ENCODE measurements around the gene HCN2. TPM values are rescaled to one million over a fixed set of nuclear protein-coding genes. Genes with fewer than 3 reads are reported as not detected.

HCN2 gene
- polyA plus RNA-seq, 1 of the 3 experiments (the other 2 are of a cell fraction) = 5.6 TPM

DNA sequence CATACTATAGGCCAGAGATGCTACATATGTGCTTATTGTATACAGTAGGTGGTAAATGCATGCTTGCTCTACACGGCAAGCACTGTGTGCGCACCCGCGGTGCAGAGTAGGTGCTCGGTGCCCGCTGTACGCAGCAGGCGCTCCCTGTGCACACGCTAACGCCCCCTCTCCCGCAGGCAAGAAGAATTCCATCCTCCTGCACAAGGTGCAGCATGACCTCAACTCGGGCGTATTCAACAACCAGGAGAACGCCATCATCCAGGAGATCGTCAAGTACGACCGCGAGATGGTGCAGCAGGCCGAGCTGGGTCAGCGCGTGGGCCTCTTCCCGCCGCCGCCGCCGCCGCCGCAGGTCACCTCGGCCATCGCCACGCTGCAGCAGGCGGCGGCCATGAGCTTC lies 25.9 kb downstream of the HCN2 start:
- Histone ChIP-seq H3K79me2 (ENCODE audit: insufficient read depth) (no peaks in the 10 kb centered on the region), H3F3A (replicated peaks; ENCODE audit: insufficient read depth) (peaks cover 12% of the 10 kb centered on the region), H3K9me3 (no peaks in the 10 kb centered on the region), H3K9me2 (no peaks in the 10 kb centered on the region), H3K4me3 (ENCODE audit: low read depth in 2 of 2, low read length in 1 of 2) (no peak overlapping the region), H3K4me2 (no peak overlapping the region), H3K9ac (no peak overlapping the region), H3K4me1 (ENCODE audit: control insufficient read depth in 1 of 2, insufficient read depth in 2 of 2, low read depth in 1 of 2, low read length in 1 of 2) (peaks cover 5 to 11% of the 10 kb centered on the region in 2 experiments; a peak in 3 of 4 replicates), H3K27me3 (ENCODE audit: insufficient read depth) (no peaks in the 10 kb centered on the region), H3K27ac (ENCODE audit: low read depth in 2 of 2, low read length in 1 of 2) (no peak overlapping the region), H4K20me1 (ENCODE audit: insufficient read depth) (no peaks in the 10 kb centered on the region), H3K36me3 (replicated peaks in 1 of 2; ENCODE audit: control insufficient read depth in 1 of 2, insufficient read depth in 2 of 2, low read length in 1 of 2) (peaks cover 0 to 37% of the 10 kb centered on the region in 2 experiments), H2AFZ (ENCODE audit: low read depth) (no peak overlapping the region)
- TF ChIP-seq MXI1 (IDR thresholded peaks at IDR 0.05; ENCODE audit: low read depth, low read length) (no peak), RXRA (IDR thresholded peaks at IDR 0.05; ENCODE audit: borderline replicate concordance, low read depth) (no peak), GATA2 (CRISPR knock-in tag; IDR thresholded peaks at IDR 0.05) (no peak), FOSL2 (IDR thresholded peaks at IDR 0.05; ENCODE audit: borderline replicate concordance, low read depth) (no peak)
- TF ChIP-seq, protein P1, sequence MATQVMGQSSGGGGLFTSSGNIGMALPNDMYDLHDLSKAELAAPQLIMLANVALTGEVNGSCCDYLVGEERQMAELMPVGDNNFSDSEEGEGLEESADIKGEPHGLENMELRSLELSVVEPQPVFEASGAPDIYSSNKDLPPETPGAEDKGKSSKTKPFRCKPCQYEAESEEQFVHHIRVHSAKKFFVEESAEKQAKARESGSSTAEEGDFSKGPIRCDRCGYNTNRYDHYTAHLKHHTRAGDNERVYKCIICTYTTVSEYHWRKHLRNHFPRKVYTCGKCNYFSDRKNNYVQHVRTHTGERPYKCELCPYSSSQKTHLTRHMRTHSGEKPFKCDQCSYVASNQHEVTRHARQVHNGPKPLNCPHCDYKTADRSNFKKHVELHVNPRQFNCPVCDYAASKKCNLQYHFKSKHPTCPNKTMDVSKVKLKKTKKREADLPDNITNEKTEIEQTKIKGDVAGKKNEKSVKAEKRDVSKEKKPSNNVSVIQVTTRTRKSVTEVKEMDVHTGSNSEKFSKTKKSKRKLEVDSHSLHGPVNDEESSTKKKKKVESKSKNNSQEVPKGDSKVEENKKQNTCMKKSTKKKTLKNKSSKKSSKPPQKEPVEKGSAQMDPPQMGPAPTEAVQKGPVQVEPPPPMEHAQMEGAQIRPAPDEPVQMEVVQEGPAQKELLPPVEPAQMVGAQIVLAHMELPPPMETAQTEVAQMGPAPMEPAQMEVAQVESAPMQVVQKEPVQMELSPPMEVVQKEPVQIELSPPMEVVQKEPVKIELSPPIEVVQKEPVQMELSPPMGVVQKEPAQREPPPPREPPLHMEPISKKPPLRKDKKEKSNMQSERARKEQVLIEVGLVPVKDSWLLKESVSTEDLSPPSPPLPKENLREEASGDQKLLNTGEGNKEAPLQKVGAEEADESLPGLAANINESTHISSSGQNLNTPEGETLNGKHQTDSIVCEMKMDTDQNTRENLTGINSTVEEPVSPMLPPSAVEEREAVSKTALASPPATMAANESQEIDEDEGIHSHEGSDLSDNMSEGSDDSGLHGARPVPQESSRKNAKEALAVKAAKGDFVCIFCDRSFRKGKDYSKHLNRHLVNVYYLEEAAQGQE (IDR thresholded peaks at IDR 0.05; ENCODE audit: low read depth, low read length) = no peak
- ChIA-PET CTCF (no interaction called here), POLR2A (no interaction called here)
- DNase-seq = no peak
- 93% methylated on average over 11 of the region's 33 CpGs for WGBS (ENCODE audit: low lambda C conversion rate)

DNA sequence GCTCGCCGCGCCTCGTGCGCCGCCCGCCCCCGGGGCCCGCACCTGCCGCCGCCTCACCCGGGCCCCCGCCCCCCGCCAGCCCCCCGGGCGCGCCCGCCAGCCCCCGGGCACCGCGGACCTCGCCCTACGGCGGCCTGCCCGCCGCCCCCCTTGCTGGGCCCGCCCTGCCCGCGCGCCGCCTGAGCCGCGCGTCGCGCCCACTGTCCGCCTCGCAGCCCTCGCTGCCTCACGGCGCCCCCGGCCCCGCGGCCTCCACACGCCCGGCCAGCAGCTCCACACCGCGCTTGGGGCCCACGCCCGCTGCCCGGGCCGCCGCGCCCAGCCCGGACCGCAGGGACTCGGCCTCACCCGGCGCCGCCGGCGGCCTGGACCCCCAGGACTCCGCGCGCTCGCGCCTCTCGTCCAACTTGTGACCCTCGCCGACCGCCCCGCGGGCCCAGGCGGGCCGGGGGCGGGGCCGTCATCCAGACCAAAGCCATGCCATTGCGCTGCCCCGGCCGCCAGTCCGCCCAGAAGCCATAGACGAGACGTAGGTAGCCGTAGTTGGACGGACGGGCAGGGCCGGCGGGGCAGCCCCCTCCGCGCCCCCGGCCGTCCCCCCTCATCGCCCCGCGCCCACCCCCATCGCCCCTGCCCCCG lies 26.5 kb downstream of the HCN2 start:
- Histone ChIP-seq H3K9ac (no peak overlapping the region), H3K4me2 (no peak overlapping the region), H3K9me3 (no peaks in the 10 kb centered on the region), H3F3A (replicated peaks; ENCODE audit: insufficient read depth) (peaks cover 8% of the 10 kb centered on the region), H3K9me2 (no peaks in the 10 kb centered on the region), H2AFZ (ENCODE audit: low read depth) (no peak overlapping the region), H3K4me1 (ENCODE audit: control insufficient read depth in 1 of 2, insufficient read depth in 2 of 2, low read depth in 1 of 2, low read length in 1 of 2) (peaks cover under 1 to 5% of the 10 kb centered on the region in 2 experiments; a peak in 3 of 4 replicates), H3K4me3 (ENCODE audit: low read depth in 2 of 2, low read length in 1 of 2) (no peak overlapping the region), H3K79me2 (ENCODE audit: insufficient read depth) (no peaks in the 10 kb centered on the region), H3K27me3 (ENCODE audit: insufficient read depth) (no peaks in the 10 kb centered on the region), H4K20me1 (ENCODE audit: insufficient read depth) (no peaks in the 10 kb centered on the region), H3K27ac (ENCODE audit: low read depth in 2 of 2, low read length in 1 of 2) (no peak overlapping the region), H3K36me3 (replicated peaks in 1 of 2; ENCODE audit: control insufficient read depth in 1 of 2, insufficient read depth in 2 of 2, low read length in 1 of 2) (peaks cover 0 to 37% of the 10 kb centered on the region in 2 experiments)
- ChIA-PET CTCF (no interaction called here), POLR2A (no interaction called here)
- DNase-seq = no peak
- TF ChIP-seq CTCF (IDR thresholded peaks at IDR 0.05) (no peak), SIN3A (IDR thresholded peaks at IDR 0.05; ENCODE audit: borderline replicate concordance, low read depth, low read length) (no peak)
- 97% methylated on average over 89 of the region's 97 CpGs for WGBS (ENCODE audit: low lambda C conversion rate)
